ENCODE results near the gene DMKN.

Gene DMKN

GRCh38 chr19:35539314-35539713 lies 25.9 kb upstream of the DMKN start:
- ATAC-seq, result no peak
- no peak for TF ChIP-seq ISL1 (CRISPR knock-in tag; IDR thresholded peaks at IDR 0.05)
- TF ChIP-seq RARB (CRISPR knock-in tag; IDR thresholded peaks at IDR 0.05), result no peak
- no peak for TF ChIP-seq ZNF8 (CRISPR knock-in tag; IDR thresholded peaks at IDR 0.05)
- TF ChIP-seq, protein P1, sequence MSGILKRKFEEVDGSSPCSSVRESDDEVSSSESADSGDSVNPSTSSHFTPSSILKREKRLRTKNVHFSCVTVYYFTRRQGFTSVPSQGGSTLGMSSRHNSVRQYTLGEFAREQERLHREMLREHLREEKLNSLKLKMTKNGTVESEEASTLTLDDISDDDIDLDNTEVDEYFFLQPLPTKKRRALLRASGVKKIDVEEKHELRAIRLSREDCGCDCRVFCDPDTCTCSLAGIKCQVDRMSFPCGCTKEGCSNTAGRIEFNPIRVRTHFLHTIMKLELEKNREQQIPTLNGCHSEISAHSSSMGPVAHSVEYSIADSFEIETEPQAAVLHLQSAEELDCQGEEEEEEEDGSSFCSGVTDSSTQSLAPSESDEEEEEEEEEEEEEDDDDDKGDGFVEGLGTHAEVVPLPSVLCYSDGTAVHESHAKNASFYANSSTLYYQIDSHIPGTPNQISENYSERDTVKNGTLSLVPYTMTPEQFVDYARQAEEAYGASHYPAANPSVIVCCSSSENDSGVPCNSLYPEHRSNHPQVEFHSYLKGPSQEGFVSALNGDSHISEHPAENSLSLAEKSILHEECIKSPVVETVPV (CRISPR knock-in tag; IDR thresholded peaks at IDR 0.05), result no peak
- TF ChIP-seq, protein P2, sequence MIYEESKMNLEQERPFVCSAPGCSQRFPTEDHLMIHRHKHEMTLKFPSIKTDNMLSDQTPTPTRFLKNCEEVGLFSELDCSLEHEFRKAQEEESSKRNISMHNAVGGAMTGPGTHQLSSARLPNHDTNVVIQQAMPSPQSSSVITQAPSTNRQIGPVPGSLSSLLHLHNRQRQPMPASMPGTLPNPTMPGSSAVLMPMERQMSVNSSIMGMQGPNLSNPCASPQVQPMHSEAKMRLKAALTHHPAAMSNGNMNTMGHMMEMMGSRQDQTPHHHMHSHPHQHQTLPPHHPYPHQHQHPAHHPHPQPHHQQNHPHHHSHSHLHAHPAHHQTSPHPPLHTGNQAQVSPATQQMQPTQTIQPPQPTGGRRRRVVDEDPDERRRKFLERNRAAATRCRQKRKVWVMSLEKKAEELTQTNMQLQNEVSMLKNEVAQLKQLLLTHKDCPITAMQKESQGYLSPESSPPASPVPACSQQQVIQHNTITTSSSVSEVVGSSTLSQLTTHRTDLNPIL (CRISPR knock-in tag; IDR thresholded peaks at IDR 0.05; ENCODE audit: low read depth), result no peak
- TF ChIP-seq POU6F1 (CRISPR knock-in tag; IDR thresholded peaks at IDR 0.05; ENCODE audit: borderline replicate concordance, low read depth), result no peak
- TF ChIP-seq TOX (CRISPR knock-in tag; IDR thresholded peaks at IDR 0.05; ENCODE audit: borderline replicate concordance), result no peak
- TF ChIP-seq ZFP3 (CRISPR knock-in tag; IDR thresholded peaks at IDR 0.05), result no peak
- TF ChIP-seq, protein P3, sequence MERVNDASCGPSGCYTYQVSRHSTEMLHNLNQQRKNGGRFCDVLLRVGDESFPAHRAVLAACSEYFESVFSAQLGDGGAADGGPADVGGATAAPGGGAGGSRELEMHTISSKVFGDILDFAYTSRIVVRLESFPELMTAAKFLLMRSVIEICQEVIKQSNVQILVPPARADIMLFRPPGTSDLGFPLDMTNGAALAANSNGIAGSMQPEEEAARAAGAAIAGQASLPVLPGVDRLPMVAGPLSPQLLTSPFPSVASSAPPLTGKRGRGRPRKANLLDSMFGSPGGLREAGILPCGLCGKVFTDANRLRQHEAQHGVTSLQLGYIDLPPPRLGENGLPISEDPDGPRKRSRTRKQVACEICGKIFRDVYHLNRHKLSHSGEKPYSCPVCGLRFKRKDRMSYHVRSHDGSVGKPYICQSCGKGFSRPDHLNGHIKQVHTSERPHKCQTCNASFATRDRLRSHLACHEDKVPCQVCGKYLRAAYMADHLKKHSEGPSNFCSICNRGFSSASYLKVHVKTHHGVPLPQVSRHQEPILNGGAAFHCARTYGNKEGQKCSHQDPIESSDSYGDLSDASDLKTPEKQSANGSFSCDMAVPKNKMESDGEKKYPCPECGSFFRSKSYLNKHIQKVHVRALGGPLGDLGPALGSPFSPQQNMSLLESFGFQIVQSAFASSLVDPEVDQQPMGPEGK (CRISPR knock-in tag; IDR thresholded peaks at IDR 0.05; ENCODE audit: borderline replicate concordance), result no peak
- TF ChIP-seq ZNF565 (CRISPR knock-in tag; conservative IDR thresholded peaks at IDR 0.05; ENCODE audit: low read depth), result no peak
- no peak for TF ChIP-seq SNAI2 (CRISPR knock-in tag; IDR thresholded peaks at IDR 0.05)

DNA sequence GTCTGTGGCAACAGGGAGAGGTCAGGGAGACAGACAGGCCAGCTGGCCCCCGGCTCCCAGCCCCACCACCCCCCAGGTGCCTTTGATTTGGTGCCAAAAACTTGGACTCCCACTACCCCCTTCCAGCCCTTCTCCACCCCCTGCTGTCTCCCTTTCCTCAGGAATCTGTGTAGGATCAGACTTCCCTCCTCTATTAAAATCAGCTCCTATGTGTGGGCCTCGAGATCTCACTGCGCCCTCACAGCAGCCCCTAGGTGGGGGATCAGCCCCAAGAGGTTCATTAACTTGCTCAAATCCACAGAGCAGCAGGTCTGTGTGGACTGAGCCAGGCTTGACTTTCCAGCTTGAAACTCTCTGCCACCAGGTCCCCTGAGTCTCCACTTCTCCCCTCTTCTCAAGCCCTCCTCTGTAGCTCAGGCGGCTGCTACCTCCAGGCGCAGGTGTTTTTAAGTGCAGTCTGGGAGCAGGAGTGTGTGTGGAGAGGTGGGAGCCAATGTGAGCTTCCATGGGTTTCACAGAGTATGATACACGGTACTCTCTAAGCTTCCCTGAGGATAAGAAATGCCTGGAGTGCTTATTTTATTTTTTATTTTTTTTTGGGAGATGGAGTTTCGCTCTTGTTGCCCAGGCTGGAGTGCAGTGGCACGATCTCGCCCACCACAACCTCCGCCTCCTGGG lies 21.5 kb upstream of the DMKN start:
- no peak for ATAC-seq
- TF ChIP-seq ZNF8 (CRISPR knock-in tag; IDR thresholded peaks at IDR 0.05) (no peak), ESRRG (CRISPR knock-in tag; IDR thresholded peaks at IDR 0.05) (no peak), ARNTL (CRISPR knock-in tag; IDR thresholded peaks at IDR 0.05; ENCODE audit: borderline replicate concordance, low read depth) (no peak), ZNF70 (CRISPR knock-in tag; IDR thresholded peaks at IDR 0.05) (no peak), TSHZ2 (CRISPR knock-in tag; IDR thresholded peaks at IDR 0.05) (no peak), BACH2 (CRISPR knock-in tag; IDR thresholded peaks at IDR 0.05; ENCODE audit: borderline replicate concordance) (no peak), ZNF565 (CRISPR knock-in tag; conservative IDR thresholded peaks at IDR 0.05; ENCODE audit: low read depth) (no peak), CSDC2 (CRISPR knock-in tag; IDR thresholded peaks at IDR 0.05) (no peak), TCF4 (CRISPR knock-in tag; IDR thresholded peaks at IDR 0.05; ENCODE audit: borderline replicate concordance) (no peak), ISL1 (CRISPR knock-in tag; IDR thresholded peaks at IDR 0.05) (no peak), TOX (CRISPR knock-in tag; IDR thresholded peaks at IDR 0.05; ENCODE audit: borderline replicate concordance) (no peak), ZFP3 (CRISPR knock-in tag; IDR thresholded peaks at IDR 0.05) (no peak), POU6F1 (CRISPR knock-in tag; IDR thresholded peaks at IDR 0.05; ENCODE audit: borderline replicate concordance, low read depth) (no peak)
- TF ChIP-seq, protein P3 (CRISPR knock-in tag; IDR thresholded peaks at IDR 0.05; ENCODE audit: borderline replicate concordance), result no peak
- TF ChIP-seq, protein P1 (CRISPR knock-in tag; IDR thresholded peaks at IDR 0.05), result no peak

Data from SK-N-SH treated with all-trans-retinoic acid at 6 μM for 48 hours (cell line).